Gastroesophageal sphincter (tissue), 4 donors: Measurements from ENCODE around the gene DEPDC5. TPM values are rescaled to one million over a fixed set of nuclear protein-coding genes. Genes with fewer than 3 reads are reported as not detected.
A peak's percentile ranks its signal among the peaks of the same experiment; 100 is the strongest.

ENCODE experiments used
- ATAC-seq: fragments of 150-250 bp; one replicate; pipeline ENCODE4 v1.9.1; 2016; ENCODE audit warnings: mild to moderate bottlenecking, moderate library complexity
- H3K27ac ChIP-seq, 4 donors: fragments of 200-600 bp; sonication (generic) in 3 of 4; 1 replicate in 3 of 4; 2 replicates in 1 of 4; pipeline ENCODE4 v1.5.1; 2016 to 2019
- H3K27me3 ChIP-seq: fragments of 200-600 bp; sonication (generic); one replicate; pipeline ENCODE4 v1.5.1; 2019
- H3K36me3 ChIP-seq, 2 donors: fragments of 200-600 bp; sonication (generic); one replicate each; pipeline ENCODE4 v1.5.1; 2019; ENCODE audit warnings: control low read depth in 1 of 2
- H3K4me1 ChIP-seq, 3 donors: fragments of 200-600 bp; sonication (generic); 1 replicate in 2 of 3; 2 replicates in 1 of 3; pipeline ENCODE4 v1.5.1; 2016 to 2019; ENCODE audit warnings: control low read depth in 2 of 3
- H3K4me3 ChIP-seq, 2 donors: fragments of 200-600 bp; sonication (generic); one replicate each; pipeline ENCODE4 v1.5.1; 2019; ENCODE audit warnings: mild to moderate bottlenecking in 1 of 2, moderate library complexity in 1 of 2
- H3K9me3 ChIP-seq, 3 donors: fragments of 200-600 bp; sonication (generic); one replicate each; pipeline ENCODE4 v1.5.1; 2017 to 2019; ENCODE audit warnings: control low read depth in 2 of 3
- CTCF ChIP-seq, 4 experiments: fragments of 200-600 bp in 2 of 4; fragments of 450-650 bp in 2 of 4; sonication (generic) in 1 of 4; IDR thresholded peaks; one replicate each; pipeline ENCODE4 v1.5.1; 2017 to 2019; ENCODE audit warnings: antibody characterized with exemption in 4 of 4, mild to moderate bottlenecking in 2 of 4, moderate library complexity in 2 of 4
- EP300 ChIP-seq: sonication (generic); formaldehyde crosslinking; IDR thresholded peaks from one replicate; pipeline ENCODE4 v1.6.1; 2017; ENCODE audit warnings: antibody characterized with exemption, mild to moderate bottlenecking
- POLR2A ChIP-seq, 2 donors: fragments of 450-650 bp; IDR thresholded peaks; one replicate each; pipeline ENCODE4 v1.6.1; 2017; ENCODE audit warnings: antibody characterized with exemption in 2 of 2, mild to moderate bottlenecking in 2 of 2, moderate library complexity in 1 of 2
- POLR2AphosphoS5 ChIP-seq: sonication (generic); formaldehyde crosslinking; IDR thresholded peaks from one replicate; pipeline ENCODE4 v1.6.1; 2017; ENCODE audit warnings: antibody characterized with exemption
- WGBS, 2 donors: methylation state at CpG; one replicate each; pipeline ENCODE4 v1.1.5; 2018; ENCODE audit warnings: low coverage in 1 of 2; 5-methylcytosine and 5-hydroxymethylcytosine counted together
- total RNA-seq, 4 donors: library from RNA; depleted of rRNA; stranded (reverse); fragments of >200 nt; gene quantifications; one replicate each; pipeline ENCODE4 v1.1.0, GENCODE V29; 2016

DEPDC5 gene
- total RNA-seq, 4 donors from 2014 or later: 10.5 to 27.9 (median 16.0) TPM

GRCh38 chr22:31723723-31724122, 30.1 kb upstream of the DEPDC5 start:
- Histone ChIP-seq H3K36me3 (peaks cover 0 to 76% of the 10 kb centered on the region in 2 donors), H3K9me3 (no peaks in the 10 kb centered on the region), H3K27me3 (no peaks in the 10 kb centered on the region), H3K27ac (no peak overlapping the region), H3K4me3 (no peak overlapping the region), H3K4me1 (peaks cover 0 to 18% (median 0%) of the 10 kb centered on the region in 3 donors)
- TF ChIP-seq CTCF (IDR thresholded peaks at IDR 0.05) (no peak), POLR2A (IDR thresholded peaks at IDR 0.05) (no peak)
- ATAC-seq: no peak
- WGBS, 2 donors: 96 to 100% methylated on average over 3 to 4 of the region's 5 CpGs

GRCh38 chr22:31726692-31727091, 27.1 kb upstream of the DEPDC5 start:
- peaks cover 0 to 47% of the 10 kb centered on the region in 2 donors for H3K36me3 ChIP-seq
- H3K27me3 ChIP-seq: no peaks in the 10 kb centered on the region
- 24 to 37% methylated on average over 2 to 3 of the region's 3 CpGs for WGBS, 2 donors
- H3K9me3 ChIP-seq: no peaks in the 10 kb centered on the region
- H3K4me1 ChIP-seq: peaks cover 0 to 18% (median 0%) of the 10 kb centered on the region in 3 donors
- ATAC-seq: peak; percentile 28
- H3K4me3 ChIP-seq: no peak overlapping the region
- TF ChIP-seq CTCF (IDR thresholded peaks at IDR 0.05): no peak
- no peak for TF ChIP-seq POLR2AphosphoS5
- no peak for TF ChIP-seq POLR2A (IDR thresholded peaks at IDR 0.05)
- TF ChIP-seq EP300: no peak
- H3K27ac ChIP-seq: peak overlapping the region in 1 of 4 donors; percentile 51

- no peak for ATAC-seq
- Histone ChIP-seq H3K27me3 (no peaks in the 10 kb centered on the region), H3K36me3 (peaks cover 0 to 25% of the 10 kb centered on the region in 2 donors), H3K4me1 (peaks cover 0 to 18% (median 0%) of the 10 kb centered on the region in 3 donors), H3K9me3 (no peaks in the 10 kb centered on the region), H3K4me3 (no peak overlapping the region), H3K27ac (no peak overlapping the region)
- WGBS, 2 donors: 86 to 94% methylated on average over 3 to 4 of the region's 4 CpGs
- TF ChIP-seq POLR2A (IDR thresholded peaks at IDR 0.05) (no peak), EP300 (no peak), CTCF (IDR thresholded peaks at IDR 0.05) (no peak), POLR2AphosphoS5 (no peak)
Observed at GRCh38 chr22:31728857-31729256, 25.0 kb upstream of the DEPDC5 start.

GRCh38 chr22:31730344-31730711, 23.5 kb upstream of the DEPDC5 start:
- peaks cover 0 to 18% (median 0%) of the 10 kb centered on the region in 3 donors for H3K4me1 ChIP-seq
- WGBS, 2 donors: 87 to 94% methylated on average over 4 to 8 of the region's 8 CpGs
- ATAC-seq: no peak
- H3K9me3 ChIP-seq: no peaks in the 10 kb centered on the region
- H3K27me3 ChIP-seq: no peaks in the 10 kb centered on the region
- H3K36me3 ChIP-seq: peaks cover 0 to 11% of the 10 kb centered on the region in 2 donors
- TF ChIP-seq POLR2A (IDR thresholded peaks at IDR 0.05) (no peak), POLR2AphosphoS5 (no peak), CTCF (IDR thresholded peaks at IDR 0.05) (no peak), EP300 (no peak)
- no peak overlapping the region for H3K4me3 ChIP-seq
- H3K27ac ChIP-seq: no peak overlapping the region

- TF ChIP-seq CTCF (IDR thresholded peaks at IDR 0.05) (no peak), POLR2AphosphoS5 (no peak), EP300 (no peak), POLR2A (IDR thresholded peaks at IDR 0.05) (no peak)
- 67 to 71% methylated on average over 1 to 2 of the region's 2 CpGs for WGBS, 2 donors
- Histone ChIP-seq H3K9me3 (no peaks in the 10 kb centered on the region), H3K4me1 (peaks cover 0 to under 1% (median 0%) of the 10 kb centered on the region in 3 donors), H3K4me3 (no peak overlapping the region), H3K27ac (no peak overlapping the region), H3K27me3 (no peaks in the 10 kb centered on the region), H3K36me3 (peaks cover 0 to 18% of the 10 kb centered on the region in 2 donors)
- no peak for ATAC-seq
Observed at GRCh38 chr22:31732089-31732829, 21.6 kb upstream of the DEPDC5 start.
